HepG2 (cell line): Measurements from ENCODE around the gene POLR1H. TPM values are rescaled to one million over a fixed set of nuclear protein-coding genes. Genes with fewer than 3 reads are reported as not detected.
A peak's percentile ranks its signal among the peaks of the same experiment; 100 is the strongest.

Source experiments
- BATF2 ChIP-seq: sonication (generic); formaldehyde crosslinking; IDR thresholded peaks from 2 replicates; pipeline ENCODE4 v1.8.0; 2022; ENCODE audit warnings: mild to moderate bottlenecking, missing genetic modification reagents, moderate library complexity
- DR1 ChIP-seq: sonication (generic); formaldehyde crosslinking; IDR thresholded peaks from 2 replicates; pipeline ENCODE4 v1.8.0; 2021; ENCODE audit warnings: mild to moderate bottlenecking, missing genetic modification reagents, inconsistent platforms
- EP300 ChIP-seq, 3 experiments: sonication (generic) in 1 of 3; formaldehyde crosslinking in 1 of 3; IDR thresholded peaks; 2 replicates each; pipeline versions ENCODE4 v1.5.1 to v1.6.1; 2011 to 2020; ENCODE audit warnings: low read depth in 2 of 3, low read length in 2 of 3, borderline replicate concordance in 1 of 3, improper control_type of control experiment in 1 of 3, mild to moderate bottlenecking in 1 of 3, missing genetic modification reagents in 1 of 3, moderate library complexity in 1 of 3
- GABPA ChIP-seq, 2 experiments: IDR thresholded peaks; 2 replicates each; pipeline ENCODE4 v1.6.1; 2011 to 2016; ENCODE audit warnings: low read depth in 2 of 2, low read length in 1 of 2, missing biosample characterization in 1 of 2, missing genetic modification characterization in 1 of 2
- GATA4 ChIP-seq: sonication (generic); IDR thresholded peaks from 2 replicates; pipeline ENCODE4 v1.6.1; 2016; ENCODE audit warnings: antibody characterized with exemption, low read depth, borderline replicate concordance
- GLI4 ChIP-seq: sonication (generic); formaldehyde crosslinking; IDR thresholded peaks from 2 replicates; pipeline ENCODE4 v1.5.1; 2020; ENCODE audit warnings: missing genetic modification reagents, mild to moderate bottlenecking, moderate library complexity, borderline replicate concordance
- KDM5B ChIP-seq: sonication (generic); formaldehyde crosslinking; IDR thresholded peaks from 2 replicates; pipeline ENCODE4 v1.4.0; 2020; ENCODE audit warnings: missing genetic modification reagents, mild to moderate bottlenecking, borderline replicate concordance
- NR2C2 ChIP-seq: sonication (generic); formaldehyde crosslinking; IDR thresholded peaks from 2 replicates; pipeline ENCODE4 v1.4.0; 2020; ENCODE audit warnings: missing genetic modification reagents, mild to moderate bottlenecking, moderate library complexity, borderline replicate concordance
- PRDM15 ChIP-seq: sonication (generic); formaldehyde crosslinking; IDR thresholded peaks from 2 replicates; pipeline ENCODE4 v1.4.0; 2020; ENCODE audit warnings: missing genetic modification reagents
- RARG ChIP-seq: sonication (generic); formaldehyde crosslinking; IDR thresholded peaks from 2 replicates; pipeline ENCODE4 v1.4.0; 2020; ENCODE audit warnings: low read depth, mild to moderate bottlenecking, missing genetic modification reagents
- RNF2 ChIP-seq: fragments of 450-650 bp; conservative IDR thresholded peaks from 2 replicates; pipeline ENCODE4 v1.6.1; 2016; ENCODE audit warnings: low read depth
- ZFP36L2 ChIP-seq: sonication (generic); formaldehyde crosslinking; IDR thresholded peaks from 2 replicates; pipeline ENCODE4 v1.4.0; 2020; ENCODE audit warnings: missing genetic modification reagents
- ZNF292 ChIP-seq: sonication (generic); formaldehyde crosslinking; IDR thresholded peaks from 2 replicates; pipeline ENCODE4 v1.8.1; 2022; ENCODE audit warnings: mild to moderate bottlenecking, low read depth, missing genetic modification reagents, borderline replicate concordance
- ZNF33A ChIP-seq: sonication (generic); formaldehyde crosslinking; IDR thresholded peaks from 2 replicates; pipeline ENCODE4 v1.5.1; 2020; ENCODE audit warnings: missing genetic modification reagents, mild to moderate bottlenecking, moderate library complexity, borderline replicate concordance
- ZNF572 ChIP-seq: sonication (generic); formaldehyde crosslinking; IDR thresholded peaks from 2 replicates; pipeline ENCODE4 v1.5.1; 2020; ENCODE audit warnings: mild to moderate bottlenecking, missing genetic modification reagents
- ZNF605 ChIP-seq: sonication (generic); formaldehyde crosslinking; IDR thresholded peaks from 2 replicates; pipeline ENCODE4 v1.8.0; 2022; ENCODE audit warnings: mild to moderate bottlenecking, missing genetic modification reagents
- ZNF660 ChIP-seq: sonication (generic); formaldehyde crosslinking; IDR thresholded peaks from 2 replicates; pipeline ENCODE4 v1.5.1; 2020; ENCODE audit warnings: mild to moderate bottlenecking, low read depth, missing genetic modification reagents, borderline replicate concordance
- ZNF781 ChIP-seq: sonication (generic); formaldehyde crosslinking; IDR thresholded peaks from 2 replicates; pipeline ENCODE4 v1.5.1; 2020; ENCODE audit warnings: borderline replicate concordance, mild to moderate bottlenecking, missing genetic modification reagents; ENCODE audit errors: not compliant biosample characterization
- polyA plus RNA-seq, 8 experiments: library from polyadenylated mRNA; depleted of rRNA in 3 of 8; stranded (reverse) in 7 of 8; unstranded in 1 of 8; fragments of >200 nt; fragmentation: Illumina TruSeq in 4 of 8; extraction: Trizol in 4 of 8; gene quantifications; 2 replicates each; pipeline versions ENCODE4 v1.2.1 to v1.2.3, GENCODE V29; 2011 to 2016; ENCODE audit warnings: low read depth in 4 of 8, missing spikeins in 1 of 8, mixed read lengths in 1 of 8; ENCODE audit not compliant: insufficient read depth in 1 of 8
- total RNA-seq, 5 experiments: library from RNA; depleted of rRNA; stranded (reverse); fragments of >200 nt; fragmentation: Illumina TruSeq; extraction: Trizol; gene quantifications; 2 replicates each; pipeline ENCODE4 v1.2.3, GENCODE V29; 2016; ENCODE audit warnings: low read depth in 1 of 5
- TF ChIP-seq, protein P1 (sequence below): sonication (generic); formaldehyde crosslinking; IDR thresholded peaks from 2 replicates; pipeline ENCODE4 v1.9.0; 2021; ENCODE audit warnings: missing genetic modification reagents, borderline replicate concordance
- TF ChIP-seq, protein P2 (sequence below): IDR thresholded peaks from 2 replicates; pipeline ENCODE4 v1.6.1; 2012; ENCODE audit warnings: inconsistent platforms
- TF ChIP-seq, protein P3 (sequence below): IDR thresholded peaks from 2 replicates; pipeline ENCODE4 v1.6.1; 2016

POLR1H gene
- total and polyA plus RNA-seq, 2 of the 13 experiments (the other 11 are each of a cell fraction or from before 2014, with no cell fraction given) = 61.4 to 79.8 TPM

- no peak; a peak in 1 of 4 replicates for TF ChIP-seq EP300 (IDR thresholded peaks at IDR 0.05; ENCODE audit: low read depth in 2 of 2, low read length in 2 of 2)
- TF ChIP-seq EP300 (CRISPR knock-in tag; IDR thresholded peaks at IDR 0.05; ENCODE audit: borderline replicate concordance) = no peak
- TF ChIP-seq ZNF660 (CRISPR knock-in tag) = no peak
- no peak for TF ChIP-seq ZNF33A
- TF ChIP-seq ZNF781 (CRISPR knock-in tag) = peak; percentile 90
- no peak for TF ChIP-seq GLI4 (CRISPR knock-in tag)
- peak; percentile 92 for TF ChIP-seq PRDM15
- no peak for TF ChIP-seq ZNF572 (CRISPR knock-in tag)
- TF ChIP-seq ZNF605 (CRISPR knock-in tag) = peak; percentile 21; the same call in 1 of the 2 replicates
- peak; percentile 32; the same call in 1 of the 2 replicates for TF ChIP-seq GABPA (IDR thresholded peaks at IDR 0.05; ENCODE audit: low read depth, low read length)
- TF ChIP-seq GABPA (CRISPR knock-in tag; IDR thresholded peaks at IDR 0.05; ENCODE audit: low read depth) = peak; percentile 80
- TF ChIP-seq NR2C2 (CRISPR knock-in tag) = peak; percentile 31; the same call in 1 of the 2 replicates
- no peak for TF ChIP-seq RARG (CRISPR knock-in tag)
- no peak; the same call in 1 of the 2 replicates for TF ChIP-seq GATA4
- TF ChIP-seq, protein P1, sequence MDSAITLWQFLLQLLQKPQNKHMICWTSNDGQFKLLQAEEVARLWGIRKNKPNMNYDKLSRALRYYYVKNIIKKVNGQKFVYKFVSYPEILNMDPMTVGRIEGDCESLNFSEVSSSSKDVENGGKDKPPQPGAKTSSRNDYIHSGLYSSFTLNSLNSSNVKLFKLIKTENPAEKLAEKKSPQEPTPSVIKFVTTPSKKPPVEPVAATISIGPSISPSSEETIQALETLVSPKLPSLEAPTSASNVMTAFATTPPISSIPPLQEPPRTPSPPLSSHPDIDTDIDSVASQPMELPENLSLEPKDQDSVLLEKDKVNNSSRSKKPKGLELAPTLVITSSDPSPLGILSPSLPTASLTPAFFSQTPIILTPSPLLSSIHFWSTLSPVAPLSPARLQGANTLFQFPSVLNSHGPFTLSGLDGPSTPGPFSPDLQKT (CRISPR knock-in tag) = no peak
- TF ChIP-seq RNF2 = no peak
- TF ChIP-seq KDM5B (CRISPR knock-in tag) = peak; percentile 63; the same call in 1 of the 2 replicates
- no peak for TF ChIP-seq DR1 (CRISPR knock-in tag)
- TF ChIP-seq, protein P2, sequence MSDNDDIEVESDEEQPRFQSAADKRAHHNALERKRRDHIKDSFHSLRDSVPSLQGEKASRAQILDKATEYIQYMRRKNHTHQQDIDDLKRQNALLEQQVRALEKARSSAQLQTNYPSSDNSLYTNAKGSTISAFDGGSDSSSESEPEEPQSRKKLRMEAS = peak; percentile 27; the same call in 1 of the 2 replicates
- TF ChIP-seq, protein P3, sequence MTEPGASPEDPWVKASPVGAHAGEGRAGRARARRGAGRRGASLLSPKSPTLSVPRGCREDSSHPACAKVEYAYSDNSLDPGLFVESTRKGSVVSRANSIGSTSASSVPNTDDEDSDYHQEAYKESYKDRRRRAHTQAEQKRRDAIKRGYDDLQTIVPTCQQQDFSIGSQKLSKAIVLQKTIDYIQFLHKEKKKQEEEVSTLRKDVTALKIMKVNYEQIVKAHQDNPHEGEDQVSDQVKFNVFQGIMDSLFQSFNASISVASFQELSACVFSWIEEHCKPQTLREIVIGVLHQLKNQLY = 0 out of 2 replicates have a peak, but pooled peaks have one; percentile 40
- no peak for TF ChIP-seq BATF2 (CRISPR knock-in tag)
- 0 out of 2 replicates have a peak, but pooled peaks have one; percentile 25 for TF ChIP-seq ZNF292 (CRISPR knock-in tag)
- no peak for TF ChIP-seq ZFP36L2 (CRISPR knock-in tag)
Measured at GRCh38 chr6:30102970-30103871, 42.2 kb downstream of the POLR1H start (continued).
